ENCODE data around the gene CASP10. TPM values are rescaled to one million over a fixed set of nuclear protein-coding genes. Genes with fewer than 3 reads are reported as not detected.
"Not testable (repeated sequence)": the region's sequence is repeated elsewhere in the genome, so short reads cannot be mapped to it uniquely, and the experiment has no call there.

CASP10 gene
- total and polyA plus RNA-seq, 2 of the 8 experiments (the other 6 are each of a cell fraction or from before 2014, with no cell fraction given) = 2.3 to 4.0 TPM

DNA sequence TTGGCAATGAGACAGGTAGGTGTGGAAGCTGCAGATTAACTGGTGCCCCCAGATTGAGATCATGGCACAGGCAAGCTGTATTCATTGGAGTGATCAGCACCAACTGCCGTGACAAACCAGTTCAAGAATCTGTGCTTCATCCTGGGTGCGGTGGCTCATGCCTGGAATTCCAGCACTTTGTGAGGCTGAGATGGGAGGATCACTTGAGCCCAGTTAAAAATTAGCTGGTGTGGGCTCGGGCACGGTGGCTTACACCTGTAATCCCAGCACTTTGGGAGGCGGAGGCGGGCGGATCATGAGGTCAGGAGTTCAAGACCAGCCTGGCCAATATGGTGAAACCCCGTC lies 33.1 kb upstream of the CASP10 start:
- H3K36me3 ChIP-seq (ENCODE audit: control insufficient read depth in 2 of 4, insufficient read depth in 4 of 4, low read length in 3 of 4); H3K4me2 ChIP-seq (ENCODE audit: insufficient read depth in 1 of 2, low read depth in 2 of 2, low read length in 2 of 2); H4K8ac ChIP-seq (ENCODE audit: extremely low read depth, insufficient read depth, low read length); H4K20me1 ChIP-seq (replicated peaks in 1 of 2; ENCODE audit: control insufficient read depth in 1 of 2, insufficient read depth in 2 of 2, low read length in 2 of 2); H3K14ac ChIP-seq (ENCODE audit: insufficient read length); H2AK5ac ChIP-seq (ENCODE audit: low read depth, low read length); H3K4ac ChIP-seq (replicated peaks; ENCODE audit: insufficient read length, low read depth, low read length); H3K9ac ChIP-seq (replicated peaks in 1 of 4; ENCODE audit: extremely low read depth in 1 of 4, low read depth in 3 of 4, low read length in 3 of 4); H2BK20ac ChIP-seq (ENCODE audit: low read length); H2BK15ac ChIP-seq (ENCODE audit: low read length); H3K27ac ChIP-seq (ENCODE audit: low read depth, low read length); H3K18ac ChIP-seq (ENCODE audit: extremely low read depth, low read length); POLR2A ChIA-PET (ENCODE audit: partially characterized antibody); H4K91ac ChIP-seq (replicated peaks; ENCODE audit: insufficient read length, low read length); H3K9me3 ChIP-seq (ENCODE audit: insufficient read depth in 2 of 2, low read depth in 1 of 2, low read length in 1 of 2); H3K23ac ChIP-seq (ENCODE audit: insufficient read length); DNase-seq (ENCODE audit: low read depth in 1 of 2, low spot score in 2 of 2); FAIRE-seq; H3K4me1 ChIP-seq (replicated peaks in 1 of 4; ENCODE audit: control insufficient read depth in 3 of 4, insufficient read depth in 4 of 4, low read length in 3 of 4); H3K27me3 ChIP-seq (replicated peaks in 1 of 4; ENCODE audit: control insufficient read depth in 3 of 4, extremely low read depth in 1 of 4, insufficient read depth in 3 of 4, low read length in 3 of 4); H3K56ac ChIP-seq (replicated peaks; ENCODE audit: insufficient read length, low read depth, low read length); H2AFZ ChIP-seq (ENCODE audit: low read length); H3K23me2 ChIP-seq (ENCODE audit: low read depth, low read length); H3K4me3 ChIP-seq (ENCODE audit: extremely low read depth in 1 of 4, insufficient read depth in 2 of 4, low read depth in 3 of 4, low read length in 4 of 4); H3K79me2 ChIP-seq (ENCODE audit: control insufficient read depth in 1 of 2, insufficient read depth in 2 of 2, low read length in 2 of 2); H3K79me1 ChIP-seq (ENCODE audit: low read depth, low read length); H2BK120ac ChIP-seq (replicated peaks; ENCODE audit: low read depth, low read length); H2BK12ac ChIP-seq (ENCODE audit: low read depth, low read length); H4K5ac ChIP-seq (ENCODE audit: insufficient read length, low read depth, low read length); H2BK5ac ChIP-seq (ENCODE audit: low read depth, low read length): not testable (repeated sequence)
- WGBS, 2 experiments (ENCODE audit: extremely low coverage in 1 of 2, insufficient coverage in 1 of 2, insufficient read length in 1 of 2, insufficient replicate concordance in 2 of 2, low coverage in 1 of 2, low lambda C conversion rate in 2 of 2, missing lambda C conversion rate in 1 of 2) = 96% methylated on average over 8 of the region's 8 CpGs; no CpG with 5 or more reads in 1 of the 2 experiments
- peak; percentile 23; the same call in 1 of the 2 replicates for TF ChIP-seq TEAD4 (IDR thresholded peaks at IDR 0.05; ENCODE audit: low read depth, low read length)
- CTCF ChIA-PET (ENCODE audit: partially characterized antibody) = interaction anchor here (0.6 to 1.1 kb wide), 5 partner anchors 8 to 130 kb away, joined by 3 read pairs; partner anchors contain the start of gene CASP10

All from H1 (cell line).